Measurements from ENCODE around the gene PROX1.

Gene PROX1

DNA sequence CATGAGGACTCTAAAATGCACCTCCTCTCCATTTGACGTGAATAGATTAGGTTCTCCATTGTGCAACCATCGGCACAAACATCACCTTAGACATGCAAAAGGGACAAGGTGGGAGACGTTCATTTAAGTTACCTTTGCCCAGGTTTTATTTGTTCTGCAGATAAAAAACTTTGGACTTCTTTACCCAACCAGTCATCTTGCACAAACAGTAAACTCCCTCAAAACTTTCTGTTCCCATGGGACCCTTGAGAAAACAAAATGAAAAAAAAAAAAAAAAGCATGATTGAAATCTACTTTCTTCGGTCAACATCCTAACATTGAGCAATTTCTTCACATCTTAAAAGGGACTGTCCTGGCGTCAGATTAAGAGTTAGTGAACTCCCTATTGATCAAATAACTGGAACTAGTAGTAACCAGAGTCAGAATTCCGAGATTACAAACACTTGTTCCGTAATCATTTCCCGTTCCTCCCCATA, 31.4 kb upstream of the PROX1 start:
- Histone ChIP-seq H3K4me1 (ENCODE audit: low read depth, poor library complexity, severe bottlenecking) (no peaks in the 10 kb centered on the region), H3K27me3 (ENCODE audit: insufficient read depth, low read depth) (no peaks in the 10 kb centered on the region), H3K27ac (no peak overlapping the region), H4K20me1 (ENCODE audit: insufficient read depth) (no peaks in the 10 kb centered on the region), H3K4me2 (no peak overlapping the region), H2AFZ (ENCODE audit: low read depth) (no peak overlapping the region), H3K4me3 (IDR thresholded peaks at IDR 0.05; ENCODE audit: insufficient read depth, low read depth, low read length) (no peak overlapping the region), H3K9ac (no peak overlapping the region), H3K36me3 (ENCODE audit: insufficient read depth) (no peaks in the 10 kb centered on the region), H3K79me2 (ENCODE audit: insufficient read depth, low read depth) (no peaks in the 10 kb centered on the region)
- TF ChIP-seq, protein P1, sequence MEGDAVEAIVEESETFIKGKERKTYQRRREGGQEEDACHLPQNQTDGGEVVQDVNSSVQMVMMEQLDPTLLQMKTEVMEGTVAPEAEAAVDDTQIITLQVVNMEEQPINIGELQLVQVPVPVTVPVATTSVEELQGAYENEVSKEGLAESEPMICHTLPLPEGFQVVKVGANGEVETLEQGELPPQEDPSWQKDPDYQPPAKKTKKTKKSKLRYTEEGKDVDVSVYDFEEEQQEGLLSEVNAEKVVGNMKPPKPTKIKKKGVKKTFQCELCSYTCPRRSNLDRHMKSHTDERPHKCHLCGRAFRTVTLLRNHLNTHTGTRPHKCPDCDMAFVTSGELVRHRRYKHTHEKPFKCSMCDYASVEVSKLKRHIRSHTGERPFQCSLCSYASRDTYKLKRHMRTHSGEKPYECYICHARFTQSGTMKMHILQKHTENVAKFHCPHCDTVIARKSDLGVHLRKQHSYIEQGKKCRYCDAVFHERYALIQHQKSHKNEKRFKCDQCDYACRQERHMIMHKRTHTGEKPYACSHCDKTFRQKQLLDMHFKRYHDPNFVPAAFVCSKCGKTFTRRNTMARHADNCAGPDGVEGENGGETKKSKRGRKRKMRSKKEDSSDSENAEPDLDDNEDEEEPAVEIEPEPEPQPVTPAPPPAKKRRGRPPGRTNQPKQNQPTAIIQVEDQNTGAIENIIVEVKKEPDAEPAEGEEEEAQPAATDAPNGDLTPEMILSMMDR (conservative IDR thresholded peaks at IDR 0.05; ENCODE audit: low read depth, low read length): no peak

DNA sequence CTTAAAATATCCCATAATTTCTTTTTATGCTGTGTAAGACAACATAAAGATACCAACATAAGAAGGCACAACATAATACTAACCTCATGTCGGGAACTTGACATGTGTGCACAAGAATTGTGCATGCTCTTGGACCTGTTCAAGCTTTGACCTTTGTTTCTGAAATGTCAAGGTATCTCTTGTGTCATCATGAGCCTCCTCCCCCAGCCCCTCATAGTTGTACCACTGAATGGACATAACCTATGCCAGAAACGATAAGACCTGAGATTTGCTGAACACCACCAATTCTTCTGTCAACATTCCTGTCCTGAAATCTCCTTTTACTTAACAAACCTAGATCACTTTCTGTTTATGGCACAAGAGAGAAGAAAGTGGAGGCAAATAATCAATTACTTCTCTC, 29.4 kb upstream of the PROX1 start:
- Histone ChIP-seq H4K20me1 (ENCODE audit: insufficient read depth) (no peaks in the 10 kb centered on the region), H3K27me3 (ENCODE audit: insufficient read depth, low read depth) (no peaks in the 10 kb centered on the region), H3K4me1 (ENCODE audit: low read depth, poor library complexity, severe bottlenecking) (no peaks in the 10 kb centered on the region), H3K79me2 (ENCODE audit: insufficient read depth, low read depth) (no peaks in the 10 kb centered on the region), H3K36me3 (ENCODE audit: insufficient read depth) (no peaks in the 10 kb centered on the region), H3K4me3 (IDR thresholded peaks at IDR 0.05; ENCODE audit: insufficient read depth, low read depth, low read length) (no peak overlapping the region), H3K4me2 (no peak overlapping the region), H3K9ac (no peak overlapping the region), H3K27ac (no peak overlapping the region), H2AFZ (ENCODE audit: low read depth) (no peak overlapping the region)
- TF ChIP-seq, protein P1 (conservative IDR thresholded peaks at IDR 0.05; ENCODE audit: low read depth, low read length): no peak

- H3K79me2 ChIP-seq (ENCODE audit: insufficient read depth, low read depth): no peaks in the 10 kb centered on the region
- H3K36me3 ChIP-seq (ENCODE audit: insufficient read depth): no peaks in the 10 kb centered on the region
- no peaks in the 10 kb centered on the region for H4K20me1 ChIP-seq (ENCODE audit: insufficient read depth)
- no peak overlapping the region for H3K4me3 ChIP-seq (IDR thresholded peaks at IDR 0.05; ENCODE audit: insufficient read depth, low read depth, low read length)
- TF ChIP-seq, protein P1 (conservative IDR thresholded peaks at IDR 0.05; ENCODE audit: low read depth, low read length): no peak
- H3K27me3 ChIP-seq (ENCODE audit: insufficient read depth, low read depth): no peaks in the 10 kb centered on the region
- H3K9ac ChIP-seq: no peak overlapping the region
- no peak overlapping the region for H3K27ac ChIP-seq
- no peaks in the 10 kb centered on the region for H3K4me1 ChIP-seq (ENCODE audit: low read depth, poor library complexity, severe bottlenecking)
- no peak overlapping the region for H2AFZ ChIP-seq (ENCODE audit: low read depth)
- no peak overlapping the region for H3K4me2 ChIP-seq
Measured at GRCh38 chr1:213960963-213961362, 26.8 kb upstream of the PROX1 start.

GRCh38 chr1:213962508-213962907, 25.3 kb upstream of the PROX1 start:
- H3K36me3 ChIP-seq (ENCODE audit: insufficient read depth): no peaks in the 10 kb centered on the region
- no peak overlapping the region for H3K27ac ChIP-seq
- no peaks in the 10 kb centered on the region for H3K79me2 ChIP-seq (ENCODE audit: insufficient read depth, low read depth)
- no peaks in the 10 kb centered on the region for H3K27me3 ChIP-seq (ENCODE audit: insufficient read depth, low read depth)
- H3K4me1 ChIP-seq (ENCODE audit: low read depth, poor library complexity, severe bottlenecking): no peaks in the 10 kb centered on the region
- H4K20me1 ChIP-seq (ENCODE audit: insufficient read depth): no peaks in the 10 kb centered on the region
- H3K9ac ChIP-seq: no peak overlapping the region
- TF ChIP-seq, protein P1 (conservative IDR thresholded peaks at IDR 0.05; ENCODE audit: low read depth, low read length): no peak
- H3K4me2 ChIP-seq: no peak overlapping the region
- H3K4me3 ChIP-seq (IDR thresholded peaks at IDR 0.05; ENCODE audit: insufficient read depth, low read depth, low read length): no peak overlapping the region
- no peak overlapping the region for H2AFZ ChIP-seq (ENCODE audit: low read depth)
